Spleen (tissue), 11 donors: ENCODE results near the gene C1QL1. TPM values are rescaled to one million over a fixed set of nuclear protein-coding genes. Genes with fewer than 3 reads are reported as not detected.

Experiments
- DNase-seq: peaks from one replicate; pipeline ENCODE4 v3.0.0-alpha.2; 2020
- H3K27ac ChIP-seq, 8 donors: fragments of 200-600 bp; sonication (generic) in 7 of 8; 1 replicate in 4 of 8; 2 replicates in 4 of 8; pipeline versions ENCODE4 v1.5.0 to v1.8.0; 2016 to 2021; ENCODE audit warnings: inconsistent platforms in 4 of 8, mild to moderate bottlenecking in 4 of 8, moderate library complexity in 1 of 8
- H3K27me3 ChIP-seq, 7 donors: fragments of 200-600 bp; sonication (generic) in 6 of 7; replicated peaks in 1 of 7; 1 replicate in 4 of 7; 2 replicates in 3 of 7; pipeline versions ENCODE4 v1.5.0 to v1.8.0; 2016 to 2021; ENCODE audit warnings: inconsistent platforms in 3 of 7, mild to moderate bottlenecking in 1 of 7
- H3K36me3 ChIP-seq, 6 donors: fragments of 200-600 bp; sonication (generic) in 5 of 6; 1 replicate in 4 of 6; 2 replicates in 2 of 6; pipeline versions ENCODE4 v1.5.0 to v1.8.0; 2016 to 2021; ENCODE audit warnings: inconsistent platforms in 2 of 6
- H3K4me1 ChIP-seq, 6 donors: fragments of 200-600 bp; sonication (generic) in 5 of 6; 1 replicate in 3 of 6; 2 replicates in 3 of 6; pipeline versions ENCODE4 v1.5.0 to v1.8.0; 2016 to 2021; ENCODE audit warnings: inconsistent platforms in 3 of 6
- H3K4me3 ChIP-seq, 8 donors: fragments of 200-600 bp; sonication (generic) in 7 of 8; 1 replicate in 4 of 8; 2 replicates in 4 of 8; pipeline versions ENCODE4 v1.5.0 to v1.8.0; 2016 to 2021; ENCODE audit warnings: inconsistent platforms in 4 of 8, mild to moderate bottlenecking in 4 of 8, moderate library complexity in 2 of 8
- H3K9me3 ChIP-seq, 8 donors: fragments of 200-600 bp; sonication (generic) in 7 of 8; 1 replicate in 4 of 8; 2 replicates in 4 of 8; pipeline versions ENCODE4 v1.5.0 to v1.8.0; 2016 to 2021; ENCODE audit warnings: inconsistent platforms in 4 of 8
- CTCF ChIP-seq, 11 experiments: fragments of 200-600 bp in 7 of 11; fragments of 450-650 bp in 4 of 11; sonication (generic) in 4 of 11; IDR thresholded peaks in 8 of 11; conservative IDR thresholded peaks in 3 of 11; 1 replicate in 7 of 11; 2 replicates in 4 of 11; pipeline versions ENCODE4 v1.4.0 to v1.8.0; 2016 to 2021; ENCODE audit warnings: antibody characterized with exemption in 11 of 11, inconsistent platforms in 4 of 11, mild to moderate bottlenecking in 1 of 11
- POLR2A ChIP-seq, 3 donors: fragments of 450-650 bp; IDR thresholded peaks; one replicate each; pipeline ENCODE4 v1.5.1; 2017; ENCODE audit warnings: antibody characterized with exemption in 3 of 3, mild to moderate bottlenecking in 1 of 3
- POLR2AphosphoS5 ChIP-seq, 3 donors: sonication (generic); formaldehyde crosslinking; IDR thresholded peaks; one replicate each; pipeline ENCODE4 v1.5.1; 2017; ENCODE audit warnings: antibody characterized with exemption in 3 of 3
- WGBS, 5 donors: extraction: QIAGEN DNeasy Blood & Tissue Kit in 3 of 5; methylation state at CpG; one replicate each; pipeline versions ENCODE4 v1.1.5 to v1.1.7; 2013 to 2018; 5-methylcytosine and 5-hydroxymethylcytosine counted together
- intact Hi-C: fragments of 100-400 bp; cut with DNase I; formaldehyde crosslinking; loops from one replicate; pipeline ENCODE4 v1.15.0; 2023; ENCODE audit warnings: low total_unique reads
- polyA plus RNA-seq, 3 donors: library from polyadenylated mRNA; stranded (reverse); fragments of 200-250 nt; gene quantifications; one replicate each; pipeline ENCODE4 v1.2.1, GENCODE V29; 2013
- total RNA-seq, 7 donors: library from RNA; depleted of rRNA in 3 of 7; stranded (reverse); fragments of >200 nt in 3 of 7; fragmentation: NEBNext Ultra II Directional in 4 of 7; extraction: Animal tissue kit (Norgen Biotek cat#: 25700) in 4 of 7; gene quantifications; one replicate each; pipeline versions ENCODE4 v1.1.0 to v1.2.1, GENCODE V29; 2016 to 2021
- donor health status: healthy with polysubstance abuse.
- donor health status: DM: no; HTN: no; CAD: no; lungs with moderate emphysema.
- donor health status: DM: no; HTN: no; CAD: no.
- donor health status: Bipolar disorder and iron deficiency.
- donor health status: healthy.
- donor health status: DM: no; HTN: no; CAD: no.
- donor health status: DM: yes; HTN: yes; CAD: no.

Gene C1QL1
- total and polyA plus RNA-seq, 10 donors, result 0.20 to 0.38 TPM; not detected in 8

GRCh38 chr17:44917456-44917855 lies 50.6 kb downstream of the C1QL1 start:
- no peaks in the 10 kb centered on the region for H3K36me3 ChIP-seq
- peaks cover 0 to 53% (median under 1%) of the 10 kb centered on the region in 7 donors for H3K27me3 ChIP-seq
- H3K4me3 ChIP-seq, result no peak overlapping the region
- DNase-seq, result no peak
- intact Hi-C loops, result no loop called here
- H3K4me1 ChIP-seq, result peaks cover 0 to 39% (median 13%) of the 10 kb centered on the region in 6 donors
- H3K9me3 ChIP-seq, result no peaks in the 10 kb centered on the region
- 84 to 94% (median 91%) methylated on average over 6 of the region's 6 CpGs for whole genome bisulfite sequencing, 5 donors
- H3K27ac ChIP-seq, result no peak overlapping the region
- TF ChIP-seq POLR2AphosphoS5 (IDR thresholded peaks at IDR 0.05), result no peak
- TF ChIP-seq CTCF (IDR thresholded peaks at IDR 0.05 in 8 of 11, conservative IDR thresholded peaks at IDR 0.05 in 3 of 11), result no peak
- no peak for TF ChIP-seq POLR2A (IDR thresholded peaks at IDR 0.05)

DNA sequence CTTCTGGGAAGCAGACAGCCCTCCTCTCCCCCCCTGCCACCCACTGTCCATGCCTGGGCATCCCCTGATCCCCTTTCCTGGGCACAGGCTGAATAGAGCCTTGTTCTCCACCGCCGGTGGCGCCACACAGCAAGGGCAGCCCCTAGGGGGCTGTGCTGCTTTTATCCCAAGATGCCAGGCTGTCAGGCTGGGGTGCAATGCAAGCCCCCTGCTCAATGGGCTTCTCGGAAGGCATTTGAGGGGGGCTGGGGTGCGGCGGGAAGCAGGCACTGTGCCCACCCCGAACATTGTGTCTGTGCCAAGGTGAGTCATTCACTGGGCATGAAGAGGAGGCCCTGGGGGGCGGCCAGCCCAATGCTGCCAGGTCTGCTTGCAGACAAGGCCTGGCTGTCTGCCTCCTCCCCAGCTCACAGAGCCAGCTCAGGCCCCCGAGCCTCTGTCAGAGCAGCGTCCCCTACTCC lies 51.3 kb downstream of the C1QL1 start:
- WGBS, 5 donors, result 73 to 81% (median 77%) methylated on average over 7 to 10 of the region's 10 CpGs
- intact Hi-C loops, result no loop called here
- H3K9me3 ChIP-seq, result no peaks in the 10 kb centered on the region
- no peaks in the 10 kb centered on the region for H3K36me3 ChIP-seq
- peaks cover 0 to 46% (median 14%) of the 10 kb centered on the region in 6 donors for H3K4me1 ChIP-seq
- peak; percentile 70 for DNase-seq
- H3K27ac ChIP-seq, result peak overlapping the region in 6 of 8 donors; percentile 22 to 68 (median 52)
- peak in 1 of 3 donors; percentile 41 for TF ChIP-seq POLR2AphosphoS5 (IDR thresholded peaks at IDR 0.05)
- TF ChIP-seq POLR2A (IDR thresholded peaks at IDR 0.05), result no peak
- peaks cover 0 to 53% (median 4%) of the 10 kb centered on the region in 7 donors for H3K27me3 ChIP-seq
- H3K4me3 ChIP-seq, result no peak overlapping the region

DNA sequence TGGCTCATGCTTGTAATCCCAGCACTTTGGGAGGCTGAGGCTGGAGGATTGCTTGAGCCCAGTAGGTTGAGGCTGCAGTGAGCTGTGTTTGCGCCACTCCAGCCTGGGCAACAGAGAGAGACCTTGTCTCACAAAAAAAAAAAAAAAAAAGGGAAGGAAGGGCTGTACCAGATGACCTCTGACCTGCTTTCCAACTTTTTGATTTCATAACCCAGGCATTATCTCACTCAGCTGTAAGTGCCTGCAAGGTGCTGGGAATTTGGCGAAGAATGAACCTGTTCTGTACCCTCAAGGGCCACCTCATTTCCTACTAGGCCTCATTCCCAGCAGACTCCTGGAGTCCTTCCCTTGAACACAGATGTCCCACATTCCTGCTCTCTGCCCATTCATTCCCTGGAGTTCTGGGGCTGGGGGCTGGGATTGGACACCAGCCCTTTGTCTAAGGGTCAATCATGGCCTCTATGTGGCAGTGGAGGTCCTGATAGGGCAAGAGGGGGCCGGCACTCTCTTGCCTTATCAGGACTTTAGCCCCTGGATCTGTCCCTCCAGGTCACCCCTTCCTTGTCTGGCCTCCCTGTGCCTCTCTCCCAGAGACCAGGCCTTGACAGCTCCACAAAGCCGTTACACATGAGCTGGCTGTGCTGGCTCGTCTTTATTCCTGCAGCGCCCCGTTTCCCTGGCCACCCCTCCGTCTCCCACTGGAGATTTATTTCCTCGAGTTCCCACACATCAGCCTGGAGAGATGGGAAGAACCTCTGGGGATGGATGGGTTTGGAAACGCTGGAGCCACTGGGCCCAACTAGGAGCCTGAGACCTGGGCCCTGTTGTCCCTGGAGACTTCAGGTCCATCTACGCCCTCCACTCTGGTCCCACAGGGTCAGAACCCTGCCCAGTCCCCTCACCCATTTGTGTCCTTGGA lies 52.0 kb downstream of the C1QL1 start:
- Histone ChIP-seq H3K4me1 (peaks cover 0 to 52% (median 21%) of the 10 kb centered on the region in 6 donors), H3K27me3 (peaks cover 0 to 53% (median 10%) of the 10 kb centered on the region in 7 donors), H3K9me3 (no peaks in the 10 kb centered on the region), H3K36me3 (no peaks in the 10 kb centered on the region), H3K27ac (peak overlapping the region in 5 of 8 donors; percentile 43 to 68 (median 54)), H3K4me3 (no peak overlapping the region)
- TF ChIP-seq POLR2A (IDR thresholded peaks at IDR 0.05) (no peak), POLR2AphosphoS5 (IDR thresholded peaks at IDR 0.05) (no peak), CTCF (IDR thresholded peaks at IDR 0.05 in 8 of 11, conservative IDR thresholded peaks at IDR 0.05 in 3 of 11) (no peak)
- intact Hi-C loops, result no loop called here
- WGBS, 5 donors, result 70 to 83% (median 77%) methylated on average over 11 of the region's 11 CpGs
- DNase-seq, result peak; percentile 38

DNA sequence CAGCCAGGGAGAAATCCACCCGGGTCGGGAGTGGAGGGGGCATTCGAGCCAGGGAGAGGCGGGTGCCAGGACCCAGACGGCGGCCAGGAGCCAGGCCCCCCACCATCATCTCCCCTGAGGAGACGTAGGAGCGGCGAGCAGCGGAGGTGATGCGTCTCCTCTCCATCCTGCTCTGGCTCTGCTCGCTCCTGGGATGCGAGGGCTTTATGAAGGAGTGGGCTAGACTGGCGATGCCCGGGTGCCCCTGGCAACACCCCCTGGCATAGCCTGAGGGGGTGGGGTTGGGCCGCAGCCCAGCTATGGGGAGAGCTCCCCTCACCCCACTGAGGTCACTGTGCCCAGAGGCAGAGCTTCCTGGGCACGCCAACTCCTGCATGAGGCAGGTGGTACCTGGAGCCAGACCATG lies 52.8 kb downstream of the C1QL1 start, which contains the start of gene GFAP:
Gene GFAP (minus strand): TSS at position 180 of the 406 bp plus-strand sequence. CDS start 14 bp downstream, at position 166.
- no peak for TF ChIP-seq CTCF (IDR thresholded peaks at IDR 0.05 in 8 of 11, conservative IDR thresholded peaks at IDR 0.05 in 3 of 11)
- no peak for TF ChIP-seq POLR2AphosphoS5 (IDR thresholded peaks at IDR 0.05)
- no peak for TF ChIP-seq POLR2A (IDR thresholded peaks at IDR 0.05)
- Histone ChIP-seq H3K27me3 (peaks cover 0 to 53% (median 10%) of the 10 kb centered on the region in 7 donors), H3K9me3 (no peaks in the 10 kb centered on the region), H3K4me1 (peaks cover 0 to 52% (median 23%) of the 10 kb centered on the region in 6 donors), H3K36me3 (no peaks in the 10 kb centered on the region), H3K4me3 (no peak within 1 kb of the TSS), H3K27ac (peak within 1 kb of the TSS in 5 of 8 donors; percentile 43 to 68 (median 54))
- peak; percentile 59 for DNase-seq
- intact Hi-C loops, result no loop called here
- 77 to 95% (median 89%) methylated on average over 16 to 17 of the region's 17 CpGs for WGBS, 5 donors
